Loucy (cell line): Measurements from ENCODE around the gene CCDC167.

Source experiments
- CTCF ChIP-seq: fragments of 200-600 bp; sonication (generic); conservative IDR thresholded peaks from 2 replicates; pipeline ENCODE4 v1.5.1; 2014; ENCODE audit warnings: mild to moderate bottlenecking, antibody characterized with exemption, low read length
- EZH2phosphoT487 ChIP-seq: fragments of 200-600 bp; IDR thresholded peaks from 2 replicates; pipeline ENCODE4 v1.6.1; 2018; ENCODE audit warnings: antibody characterized with exemption, mild to moderate bottlenecking, moderate library complexity, borderline replicate concordance

GRCh38 chr6:37501632-37502491 is 2.2 kb upstream of the CCDC167 start:
- no peak for TF ChIP-seq CTCF
- no peak for TF ChIP-seq EZH2phosphoT487
